ENCODE data around the gene CXCR4.

The CXCR4 gene

DNA sequence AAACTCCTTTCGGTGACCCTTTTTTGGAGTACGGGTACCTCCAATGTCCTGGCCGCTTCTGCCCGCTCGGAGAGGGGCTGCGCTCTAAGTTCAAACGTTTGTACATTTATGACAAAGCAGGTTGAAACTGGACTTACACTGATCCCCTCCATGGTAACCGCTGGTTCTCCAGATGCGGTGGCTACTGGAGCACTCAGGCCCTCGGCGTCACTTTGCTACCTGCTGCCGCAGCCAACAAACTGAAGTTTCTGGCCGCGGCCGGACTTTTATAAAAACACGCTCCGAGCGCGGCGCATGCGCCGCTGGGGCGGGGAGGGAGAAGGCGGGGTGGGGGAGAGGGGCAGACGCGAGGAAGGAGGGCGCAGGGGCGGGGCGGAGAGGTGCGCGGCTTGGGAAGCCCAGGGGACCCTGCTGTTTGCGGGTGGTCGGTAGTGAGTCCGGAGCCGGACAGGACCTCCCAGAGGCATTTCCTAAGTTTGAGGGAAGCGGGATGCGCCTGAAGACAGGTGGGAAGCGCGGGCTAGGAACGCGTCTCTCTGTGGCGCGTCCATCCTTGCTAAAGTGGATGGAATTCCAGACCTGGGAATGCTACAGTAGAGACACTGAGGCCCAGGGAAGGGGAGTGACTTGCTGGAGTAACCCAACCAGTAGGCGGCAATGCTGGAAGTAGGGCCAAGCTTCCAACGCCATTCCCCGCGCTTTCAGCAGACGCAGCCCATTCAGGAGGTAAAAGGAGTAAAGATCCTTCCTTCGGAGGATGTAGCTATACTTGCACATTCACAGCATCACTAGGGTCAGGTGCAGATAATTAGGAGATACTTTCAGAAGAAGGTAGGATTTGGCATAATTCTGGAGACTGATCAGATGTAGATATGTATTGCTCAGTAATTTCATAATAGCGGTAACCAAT is at the start of gene CXCR4:
TSS of gene CXCR4 (minus strand) at position 241 of the 910 bp plus-strand sequence. CDS start at position 152, 89 bp downstream.
- DNase-seq (ENCODE audit: low read depth), result no peak

DNA sequence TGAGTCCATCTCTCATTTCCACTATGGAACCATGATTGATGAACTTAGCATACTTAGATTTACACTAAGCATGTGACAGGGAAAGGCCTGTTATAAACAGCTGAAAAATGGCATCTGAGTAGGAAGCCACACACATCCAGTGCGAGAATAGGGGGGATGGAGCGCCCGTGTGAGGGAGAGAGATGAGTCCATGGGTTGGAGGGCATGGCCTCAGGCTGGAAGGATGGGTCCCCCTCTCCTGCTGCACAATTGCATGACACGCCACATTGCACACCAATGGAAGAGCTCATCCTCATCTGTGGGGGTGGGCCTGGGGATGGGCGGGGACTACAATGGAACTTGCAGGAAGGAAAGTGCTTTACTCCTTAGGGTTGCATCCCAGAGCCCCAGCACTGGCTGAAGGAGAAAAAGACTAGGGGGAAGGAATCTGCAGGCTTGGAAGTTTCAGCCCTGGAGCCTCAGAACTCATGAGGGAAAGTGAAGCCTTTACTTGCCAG is 46.4 kb upstream of the CXCR4 start:
- DNase-seq (ENCODE audit: low read depth), result no peak

- no peak for DNase-seq (ENCODE audit: low read depth)
These were observed 44.5 kb upstream of the CXCR4 start for GRCh38 chr2:136162438-136162837.

DNA sequence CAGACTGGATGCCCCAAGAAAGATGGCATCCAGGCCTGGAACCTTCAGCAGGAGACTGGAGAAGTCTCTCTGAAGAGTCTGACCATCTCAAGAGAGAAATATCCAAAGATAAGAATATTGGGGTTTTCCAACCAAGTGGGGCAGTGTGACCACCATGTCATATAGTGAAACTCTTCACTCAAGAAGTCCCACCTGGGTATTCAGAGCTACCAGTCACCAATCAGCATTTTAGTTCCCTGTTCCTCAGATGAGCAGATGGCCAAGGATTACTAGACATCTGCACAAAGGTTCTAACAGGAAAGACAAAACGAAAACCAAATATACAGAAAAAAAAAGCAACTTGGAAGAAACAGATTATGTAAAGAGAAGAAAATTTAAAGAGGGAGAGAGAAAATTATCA is 38.5 kb upstream of the CXCR4 start:
- no peak for DNase-seq (ENCODE audit: low read depth)

DNA sequence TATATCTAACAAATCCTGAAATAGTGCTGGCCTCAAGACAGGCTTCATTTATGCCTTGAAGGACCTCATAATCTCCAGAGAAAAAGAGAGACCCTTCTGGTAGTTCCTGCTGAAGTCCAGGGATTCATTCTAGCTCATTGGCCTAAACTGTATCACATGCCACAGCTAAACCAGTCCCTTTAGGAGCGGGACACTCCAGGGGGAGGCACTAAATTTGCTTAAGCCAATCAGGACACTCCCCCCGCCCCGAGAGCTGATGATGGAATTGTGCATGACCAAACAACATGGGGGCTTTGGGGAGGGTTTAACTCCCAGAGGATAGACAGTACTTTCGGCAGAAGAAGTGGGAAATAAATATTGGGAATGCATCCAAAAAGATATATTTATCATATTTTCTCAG is 36.4 kb upstream of the CXCR4 start:
- DNase-seq (ENCODE audit: low read depth), result no peak

DNA sequence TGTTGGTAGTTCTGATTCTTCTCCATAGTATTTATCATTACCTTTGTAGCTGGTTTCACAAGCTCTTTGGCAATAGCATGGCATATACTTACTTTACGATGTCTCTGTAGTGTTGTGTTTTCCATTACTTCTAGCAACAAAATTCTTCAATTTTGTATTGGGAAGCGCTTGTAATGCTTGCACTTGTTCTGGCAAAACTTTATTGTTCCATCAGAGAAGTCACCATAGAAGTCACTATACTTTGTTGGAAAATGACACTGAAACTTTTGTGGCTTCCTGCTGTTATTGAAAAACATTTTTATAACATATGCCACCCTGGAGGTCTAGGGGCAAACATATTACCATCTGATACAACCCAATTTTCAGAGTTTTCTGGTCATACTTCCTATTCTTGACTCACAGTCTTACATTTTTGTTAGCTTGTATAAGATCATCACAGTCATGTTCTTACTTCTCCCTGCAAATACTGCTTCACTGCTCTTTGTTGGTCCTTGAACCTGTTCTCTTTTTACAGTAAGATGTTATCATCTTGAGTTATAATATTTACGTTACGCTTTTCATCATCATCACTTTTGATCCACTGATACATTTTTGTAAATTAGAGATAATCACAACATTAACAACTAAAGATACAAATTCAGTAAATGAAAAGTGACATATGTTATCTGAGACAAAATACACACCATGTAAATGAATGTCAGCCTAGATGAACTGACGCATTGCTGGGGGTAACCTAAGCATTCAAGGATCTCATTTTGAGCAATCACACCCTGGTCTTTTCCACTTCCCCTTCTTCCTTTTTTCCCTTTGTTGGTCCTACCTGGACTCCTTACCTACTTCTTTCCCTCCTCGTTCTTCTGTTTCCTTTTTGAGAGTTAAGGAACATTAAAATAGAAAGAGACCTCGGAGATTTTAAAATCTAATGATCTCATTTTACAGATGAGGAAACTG is 33.3 kb upstream of the CXCR4 start:
- DNase-seq (ENCODE audit: low read depth), result no peak

DNA sequence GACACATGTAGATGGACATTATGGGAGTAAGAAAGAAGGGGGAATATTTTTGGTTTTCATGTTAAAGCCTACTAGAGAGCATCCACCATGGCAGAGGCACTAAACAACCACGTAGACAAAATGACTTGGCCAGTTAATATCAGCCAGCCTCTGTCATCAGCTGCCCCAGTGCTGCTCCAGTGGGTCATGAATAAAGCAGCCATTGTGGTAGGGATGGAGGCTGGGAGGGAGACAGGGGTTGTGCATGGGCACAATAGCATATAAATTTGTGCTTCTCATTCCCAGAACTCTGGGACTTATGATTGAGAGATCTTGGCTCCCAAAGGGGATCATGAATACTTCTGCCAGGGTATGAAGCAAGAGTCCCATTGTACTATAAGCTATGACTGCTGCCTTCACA is 31.1 kb upstream of the CXCR4 start:
- no peak for DNase-seq (ENCODE audit: low read depth)

DNA sequence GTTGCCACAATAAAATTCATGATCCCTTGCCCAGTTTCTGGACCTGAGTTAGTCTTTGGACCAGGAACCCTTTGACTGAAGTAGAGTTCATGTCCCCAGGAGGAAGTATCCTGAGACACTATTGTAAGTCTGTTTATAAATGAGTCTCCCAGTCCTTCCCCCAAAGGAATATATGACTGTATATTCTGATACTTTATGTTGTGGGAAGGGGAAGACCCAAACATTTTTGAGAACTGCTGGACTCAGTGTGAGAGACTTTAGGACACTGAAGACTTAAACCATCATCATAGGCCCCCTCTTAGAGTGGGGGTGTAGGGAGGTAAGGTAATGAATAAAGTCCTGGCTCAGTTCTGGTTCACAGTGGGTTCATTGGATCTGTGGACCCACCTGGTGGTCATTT is 28.6 kb upstream of the CXCR4 start:
- DNase-seq (ENCODE audit: low read depth), result no peak

GRCh38 chr2:136143603-136144451 is 25.9 kb upstream of the CXCR4 start:
- DNase-seq (ENCODE audit: low read depth), result no peak

DNA sequence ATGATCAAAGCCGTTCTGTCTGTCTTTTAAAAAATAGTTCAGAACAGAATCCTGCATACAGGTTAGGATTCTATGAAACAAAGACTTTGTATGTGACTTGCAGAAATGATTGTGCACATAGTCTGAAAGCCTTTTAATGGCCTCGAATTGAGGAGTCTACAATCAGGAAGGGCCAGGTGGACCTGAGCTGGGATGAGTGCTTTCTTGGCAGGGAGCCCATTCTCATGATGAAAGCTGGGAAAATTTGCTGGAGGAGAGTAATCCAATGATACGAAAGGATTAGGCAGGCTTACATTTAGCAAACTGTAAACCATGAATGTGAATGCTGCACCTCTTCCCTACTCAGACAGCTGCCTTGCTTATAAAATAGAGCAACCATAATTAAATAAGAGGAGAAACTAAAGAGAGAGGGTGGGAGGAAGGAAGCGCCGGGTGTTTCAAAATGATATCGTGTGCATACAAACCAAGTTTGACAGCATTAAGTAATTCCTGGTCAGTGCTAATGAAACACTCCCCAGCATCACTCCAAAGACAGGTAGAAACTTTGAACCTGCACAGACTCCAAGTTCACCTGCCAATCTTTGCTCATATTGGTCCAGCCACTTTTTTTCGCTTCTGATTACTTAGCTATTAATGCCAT is 23.7 kb upstream of the CXCR4 start:
- DNase-seq (ENCODE audit: low read depth), result no peak

GRCh38 chr2:136139631-136140030 is 21.7 kb upstream of the CXCR4 start:
- no peak for DNase-seq (ENCODE audit: low read depth)

DNA sequence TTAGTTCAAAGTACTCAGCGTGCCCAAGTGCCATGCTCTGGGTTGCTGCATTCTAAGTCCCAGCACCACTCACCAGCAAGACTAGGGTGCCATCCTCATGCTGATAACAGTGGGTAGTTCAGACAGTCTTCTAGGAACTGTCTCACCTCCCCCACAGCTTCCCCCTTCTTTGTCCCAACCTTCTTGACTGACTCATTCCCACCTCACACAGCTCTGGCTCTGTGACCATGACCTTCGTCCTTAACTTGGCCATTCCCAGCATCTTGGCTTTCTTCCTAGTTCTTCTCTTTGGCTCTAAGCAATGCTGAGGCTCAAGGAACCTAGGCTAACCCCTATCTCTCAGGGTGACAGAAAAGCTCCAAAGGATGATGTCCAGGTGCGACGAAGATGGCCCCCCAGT is 20.0 kb upstream of the CXCR4 start:
- DNase-seq (ENCODE audit: low read depth), result no peak

DNA sequence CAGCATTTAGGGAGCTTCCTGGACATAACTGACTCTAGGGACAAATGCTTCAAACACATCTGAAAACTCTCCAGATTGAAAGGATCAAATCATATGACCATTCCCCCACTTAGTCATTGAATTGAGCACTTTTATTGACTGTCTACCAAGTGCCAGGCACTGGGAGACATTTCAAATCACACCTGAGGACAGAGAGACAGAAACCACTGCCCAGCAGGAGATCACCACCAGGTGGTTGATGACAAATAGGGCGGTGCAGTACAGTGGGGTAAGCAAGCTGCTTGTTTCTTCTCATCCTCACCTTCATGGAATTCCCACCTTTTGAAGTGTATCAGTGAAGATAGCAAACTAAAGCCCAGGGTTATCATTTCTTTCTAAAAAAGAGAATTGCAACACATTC is 19.0 kb upstream of the CXCR4 start:
- no peak for DNase-seq (ENCODE audit: low read depth)

DNA sequence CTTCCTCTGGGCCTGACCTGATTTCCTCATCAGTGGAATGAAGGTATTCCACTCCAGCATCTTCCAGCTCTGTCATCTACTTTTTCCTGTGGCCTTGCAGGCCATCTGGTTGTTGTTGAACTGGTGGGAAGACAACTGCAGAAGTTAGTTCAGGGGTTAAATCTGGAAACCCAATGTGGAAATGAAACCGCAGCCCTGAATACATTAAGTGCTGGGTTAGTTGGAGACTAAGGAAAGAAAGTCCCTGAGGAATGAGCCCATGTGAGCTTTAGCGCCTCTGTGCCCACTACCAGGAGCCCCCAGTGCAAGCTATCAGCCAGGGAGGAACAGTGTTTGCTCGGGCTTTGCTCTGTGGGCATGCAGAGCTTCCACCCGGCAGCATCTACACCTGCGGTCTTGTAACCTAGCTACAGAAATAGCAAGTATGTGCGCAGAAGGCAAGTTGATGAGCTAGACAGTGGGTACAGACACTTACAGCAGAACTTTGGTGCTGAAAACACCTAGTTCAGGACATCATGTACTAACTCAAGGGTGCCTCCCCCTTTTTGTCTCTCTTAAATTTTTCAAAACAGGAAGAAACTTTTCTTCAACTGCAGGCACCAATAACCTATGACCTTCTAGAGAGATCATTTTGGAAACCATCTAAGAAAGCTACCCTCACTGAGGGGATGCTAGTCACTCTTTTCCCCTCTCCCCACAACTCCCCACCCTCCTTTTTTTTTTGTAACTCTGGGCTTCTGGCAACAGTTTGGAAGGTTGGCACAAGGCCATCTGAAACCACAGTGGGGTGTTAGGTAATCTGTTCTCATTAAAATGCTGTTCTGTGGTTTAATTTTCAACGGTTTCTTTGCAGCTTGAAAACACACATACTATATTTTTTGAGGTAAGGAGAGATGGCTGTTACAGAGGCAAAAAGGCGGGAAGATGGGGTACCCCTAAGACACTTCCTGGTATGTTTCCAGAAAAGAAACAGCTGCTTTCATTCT is 18.3 kb upstream of the CXCR4 start:
- no peak for DNase-seq (ENCODE audit: low read depth)

GRCh38 chr2:136135462-136135861 is 17.5 kb upstream of the CXCR4 start:
- no peak for DNase-seq (ENCODE audit: low read depth)

- DNase-seq (ENCODE audit: low read depth), result no peak
These were observed 16.2 kb upstream of the CXCR4 start for GRCh38 chr2:136134126-136134525.

GRCh38 chr2:136133586-136133985 is 15.6 kb upstream of the CXCR4 start:
- no peak for DNase-seq (ENCODE audit: low read depth)

DNA sequence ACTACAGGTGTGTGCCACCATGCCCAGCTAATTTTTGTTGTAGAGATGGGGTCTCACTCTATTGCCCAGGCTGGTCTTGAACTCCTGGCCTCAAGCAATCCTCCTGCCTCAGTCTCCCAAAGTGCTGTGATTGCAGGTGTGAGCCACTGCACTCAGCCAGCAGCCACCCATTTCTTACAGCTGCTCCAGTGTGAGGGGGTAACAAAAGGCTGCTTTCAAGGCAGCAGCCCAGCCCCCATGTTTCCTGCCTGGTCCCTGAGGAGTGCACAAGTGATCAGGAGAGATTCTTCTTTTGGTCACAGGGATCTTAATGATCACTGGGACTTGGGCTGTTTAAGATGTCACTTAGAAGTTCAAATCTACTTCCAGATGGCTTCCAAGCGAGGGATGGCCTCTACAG is 15.2 kb upstream of the CXCR4 start:
- no peak for DNase-seq (ENCODE audit: low read depth)

- no peak for DNase-seq (ENCODE audit: low read depth)
These were observed 14.8 kb upstream of the CXCR4 start for GRCh38 chr2:136132825-136133155.

Measured in HS-27A (cell line).